H1 (cell line): ENCODE measurements around the gene ASTN2. TPM values are rescaled to one million over a fixed set of nuclear protein-coding genes. Genes with fewer than 3 reads are reported as not detected.

ENCODE experiments used
- ASH2L ChIP-seq: fragments of 200-600, 300-600 bp; sonication (generic); IDR thresholded peaks from one replicate; pipeline ENCODE4 v1.7.1; 2017; ENCODE audit warnings: low read length
- CHD2 ChIP-seq: IDR thresholded peaks from 2 replicates; pipeline ENCODE4 v1.6.1; 2012; ENCODE audit warnings: low read length, improper control_type of control experiment
- CREB1 ChIP-seq: IDR thresholded peaks from 2 replicates; pipeline ENCODE4 v1.6.1; 2012; ENCODE audit warnings: inconsistent platforms
- SP1 ChIP-seq: IDR thresholded peaks from 2 replicates; pipeline ENCODE4 v1.6.1; 2011; ENCODE audit warnings: low read depth, low read length
- polyA plus RNA-seq, 7 experiments: library from polyadenylated mRNA; depleted of rRNA in 3 of 7; stranded (reverse) in 5 of 7; unstranded in 2 of 7; fragments of >200 nt in 5 of 7; fragments of 200-250 nt in 2 of 7; gene quantifications; 1 replicate in 5 of 7; 2 replicates in 1 of 7; 4 replicates in 1 of 7; pipeline versions ENCODE4 v1.2.1 to v1.2.3, GENCODE V29; 2011 to 2013; ENCODE audit warnings: missing spikeins in 2 of 7, mixed read lengths in 2 of 7
- total RNA-seq: library from RNA; stranded (reverse); fragmentation: NEBNext Ultra II Directional; extraction: Animal tissue kit (Norgen Biotek cat#: 25700); gene quantifications from 2 replicates; pipeline ENCODE4 v1.2.1, GENCODE V29; 2021
- TF ChIP-seq, protein P1 (sequence below): IDR thresholded peaks from 2 replicates; pipeline ENCODE4 v1.6.1; 2012; ENCODE audit warnings: inconsistent platforms

The ASTN2 gene
- total and polyA plus RNA-seq, 2 of the 8 experiments (the other 6 are each of a cell fraction or from before 2014, with no cell fraction given), result 8.2 to 13.7 TPM

DNA sequence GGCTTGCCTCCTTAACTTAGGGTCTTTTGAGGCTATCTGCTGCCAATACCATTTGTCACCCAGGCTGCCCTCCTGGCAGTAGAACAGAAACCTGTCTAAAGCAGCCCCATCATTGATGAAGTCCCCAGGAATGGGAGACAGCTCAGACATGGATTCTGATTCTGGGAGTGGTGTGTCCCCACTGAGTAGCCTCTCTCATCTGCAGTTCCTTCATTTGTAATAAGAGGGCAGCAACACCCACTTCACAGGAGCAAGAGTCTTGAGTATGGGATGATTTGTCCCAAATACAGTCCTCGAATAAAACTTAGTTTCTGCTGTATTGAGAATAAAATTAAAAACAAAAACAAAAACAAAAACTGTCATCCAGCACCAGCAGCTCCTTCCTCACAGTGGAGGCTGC is 167.6 kb downstream of the ASTN2 start (continued):
- no peak for TF ChIP-seq ASH2L
- no peak for TF ChIP-seq CREB1
- TF ChIP-seq SP1, result no peak
- TF ChIP-seq, protein P1, sequence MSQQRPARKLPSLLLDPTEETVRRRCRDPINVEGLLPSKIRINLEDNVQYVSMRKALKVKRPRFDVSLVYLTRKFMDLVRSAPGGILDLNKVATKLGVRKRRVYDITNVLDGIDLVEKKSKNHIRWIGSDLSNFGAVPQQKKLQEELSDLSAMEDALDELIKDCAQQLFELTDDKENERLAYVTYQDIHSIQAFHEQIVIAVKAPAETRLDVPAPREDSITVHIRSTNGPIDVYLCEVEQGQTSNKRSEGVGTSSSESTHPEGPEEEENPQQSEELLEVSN, result no peak
- no peak for TF ChIP-seq CHD2
- TF ChIP-seq, all 59 proteins: peak for 2
